OCI-LY3 (cell line): ENCODE data around the gene ZNF740.

Experiments used
- CTCF ChIP-seq: fragments of 200-600, 300-600 bp; sonication (generic); IDR thresholded peaks from 2 replicates; pipeline ENCODE4 v1.5.1; 2014; ENCODE audit warnings: antibody characterized with exemption, low read length, low read depth
- EZH2phosphoT487 ChIP-seq: fragments of 200-600 bp; shearing (Covaris generic); IDR thresholded peaks from 2 replicates; pipeline ENCODE4 v1.6.1; 2018; ENCODE audit warnings: antibody characterized with exemption, mixed run types, low read depth

- TF ChIP-seq CTCF (no peak), EZH2phosphoT487 (no peak)
These were observed 26.5 kb downstream of the ZNF740 start, which contains the start of gene ITGB7 for GRCh38 chr12:53207042-53207441.
